ENCODE measurements around the gene OXSR1.

- no peak for TF ChIP-seq SUZ12 (IDR thresholded peaks at IDR 0.05; ENCODE audit: extremely low read depth, insufficient read depth, insufficient read length)
- no peak for TF ChIP-seq YY1 (IDR thresholded peaks at IDR 0.05; ENCODE audit: insufficient read depth, insufficient read length)
- no peak for TF ChIP-seq ZNF274 (IDR thresholded peaks at IDR 0.05; ENCODE audit: low read depth, low read length)
These were observed 39.5 kb downstream of the OXSR1 start for GRCh38 chr3:38204599-38205471.

All from NT2/D1 (cell line).